ENCODE results near the gene SUMF2. TPM values are rescaled to one million over a fixed set of nuclear protein-coding genes. Genes with fewer than 3 reads are reported as not detected.
"Not testable (repeated sequence)": the region's sequence is repeated elsewhere in the genome, so short reads cannot be mapped to it uniquely, and the experiment has no call there.

Gene SUMF2
- total RNA-seq, 1 donor from 2014 or later = 206 TPM

DNA sequence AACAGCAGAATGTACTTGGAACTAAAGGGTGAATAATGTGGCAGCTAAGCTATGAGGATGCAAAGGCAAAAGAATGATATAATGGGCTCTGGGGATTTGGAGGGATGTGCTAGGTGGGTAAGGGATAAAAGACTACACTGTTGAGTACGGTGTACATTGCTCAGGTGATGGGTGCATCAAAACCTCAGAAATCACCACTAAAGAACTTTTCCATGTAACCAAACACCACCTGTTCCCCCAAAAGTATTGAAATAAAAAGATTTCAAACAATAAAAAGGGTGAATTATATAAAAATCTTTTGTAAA lies 43.8 kb downstream of the SUMF2 start:
- DNase-seq = no peak

DNA sequence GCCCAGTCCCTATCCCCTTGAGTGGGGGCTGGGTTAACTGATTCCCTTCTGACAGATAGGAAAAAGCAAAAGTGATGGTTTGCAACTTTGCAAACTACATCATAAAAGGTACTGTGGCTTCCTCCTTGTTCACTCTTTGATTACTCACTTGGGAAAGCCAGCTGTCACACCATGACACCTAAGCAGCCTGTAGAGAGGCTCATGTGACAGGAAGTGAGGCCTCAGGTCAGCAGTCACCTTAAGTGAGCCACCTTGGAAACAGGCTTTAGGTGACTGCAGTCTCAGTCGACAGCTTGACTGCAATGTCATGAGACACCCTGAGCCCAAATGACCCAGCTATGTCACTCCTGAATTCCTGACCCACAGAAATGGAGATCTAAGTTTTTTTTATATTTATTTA lies 46.5 kb downstream of the SUMF2 start:
- DNase-seq = no peak

DNA sequence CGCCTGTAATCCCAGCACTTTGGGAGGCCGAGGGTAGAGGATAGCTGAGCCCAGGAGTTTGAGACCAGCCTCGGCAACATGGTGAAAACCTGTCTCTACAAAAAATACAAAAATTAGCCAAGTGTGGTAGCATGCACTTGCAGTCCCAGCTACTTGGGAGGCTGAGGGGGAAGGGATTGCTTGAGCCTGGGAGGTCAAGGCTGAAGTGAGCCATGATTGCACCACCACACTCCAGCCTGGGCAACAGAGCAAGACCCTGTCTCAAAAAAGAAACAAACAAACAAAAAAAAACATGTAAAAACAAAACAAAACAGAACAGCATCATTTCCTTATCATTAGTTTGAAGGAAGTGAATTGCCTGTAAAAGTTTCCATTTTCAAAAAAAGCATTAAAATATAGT lies 48.2 kb downstream of the SUMF2 start:
- not testable (repeated sequence) for DNase-seq

DNA sequence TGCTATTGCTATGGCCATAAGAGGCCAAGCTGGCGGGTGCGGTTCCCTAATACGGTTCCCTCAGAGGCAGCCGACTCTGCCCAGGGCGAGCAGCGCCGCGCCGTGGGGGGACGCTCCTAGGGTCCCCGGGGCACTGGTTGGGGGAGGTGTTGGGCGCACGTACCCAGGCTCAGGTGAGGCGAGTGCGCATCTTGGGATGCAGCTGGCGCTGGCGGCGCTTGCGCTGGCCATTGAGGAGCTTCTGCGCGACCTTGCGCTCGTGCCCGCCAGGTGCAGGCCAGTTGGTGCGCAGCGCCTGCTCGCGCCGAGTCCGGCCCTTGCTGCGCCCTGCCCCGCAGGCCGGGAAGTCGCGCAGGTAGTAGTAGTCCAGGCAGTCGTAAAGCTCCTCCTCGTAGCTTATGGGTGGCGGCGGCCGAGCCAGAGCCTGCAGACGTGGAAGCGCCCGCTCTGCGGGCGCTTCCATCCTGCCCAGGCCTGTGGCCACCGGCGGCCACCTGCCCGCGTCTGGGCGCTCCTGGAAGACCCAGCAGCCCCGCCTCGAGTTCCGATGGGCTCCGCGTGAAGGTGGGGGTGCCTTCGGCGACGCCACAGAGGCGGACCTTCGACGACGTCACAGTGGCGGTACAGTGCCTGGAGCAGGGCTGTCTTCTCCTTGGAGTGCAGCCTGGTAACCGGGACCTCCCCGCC lies 51.9 kb downstream of the SUMF2 start, which contains the start of gene NUPR2:
Gene NUPR2, minus strand, starts transcription at position 566 of the 687 bp plus-strand sequence. Its CDS starts 103 bp downstream, at position 463.
- no peak for DNase-seq

DNA sequence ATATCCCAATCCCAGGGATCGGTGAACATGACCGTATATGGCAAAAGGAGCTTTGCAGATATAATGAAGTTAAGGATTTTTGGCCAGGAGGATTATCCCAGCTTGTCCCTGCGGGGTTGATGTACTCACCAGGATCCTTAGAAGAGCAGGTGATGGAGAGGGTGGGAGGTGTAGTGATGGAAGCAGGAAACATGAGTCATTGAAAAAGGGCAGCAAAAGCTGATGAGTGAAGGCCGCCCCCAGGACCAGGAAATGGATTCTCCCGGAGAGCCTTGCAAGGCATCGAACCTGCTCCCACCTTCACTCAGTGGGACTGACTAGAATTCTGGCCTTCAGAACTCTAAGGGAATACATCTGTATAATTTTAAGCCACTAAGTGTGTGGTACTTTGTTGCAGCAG lies 57.4 kb downstream of the SUMF2 start:
- DNase-seq = no peak

DNA sequence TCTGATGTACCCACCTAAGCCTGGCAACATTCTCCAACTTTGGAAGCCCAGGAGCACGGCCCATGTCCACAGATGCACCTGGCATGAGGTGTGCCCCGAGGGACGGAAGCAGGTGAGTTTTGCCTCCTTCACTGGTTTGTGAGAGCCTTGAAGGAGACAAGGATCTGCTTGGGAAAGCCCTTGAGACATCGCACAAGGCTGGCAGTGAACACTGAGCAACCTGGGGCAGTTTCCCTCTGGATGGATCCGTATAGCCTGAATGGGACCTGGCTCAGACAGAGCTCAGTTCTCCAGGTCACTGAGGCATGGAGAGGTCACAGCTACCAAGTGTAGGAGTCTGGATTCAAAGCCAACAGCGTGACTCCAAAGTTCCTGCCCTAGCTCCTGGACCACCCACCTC lies 60.9 kb downstream of the SUMF2 start:
- DNase-seq = no peak

DNA sequence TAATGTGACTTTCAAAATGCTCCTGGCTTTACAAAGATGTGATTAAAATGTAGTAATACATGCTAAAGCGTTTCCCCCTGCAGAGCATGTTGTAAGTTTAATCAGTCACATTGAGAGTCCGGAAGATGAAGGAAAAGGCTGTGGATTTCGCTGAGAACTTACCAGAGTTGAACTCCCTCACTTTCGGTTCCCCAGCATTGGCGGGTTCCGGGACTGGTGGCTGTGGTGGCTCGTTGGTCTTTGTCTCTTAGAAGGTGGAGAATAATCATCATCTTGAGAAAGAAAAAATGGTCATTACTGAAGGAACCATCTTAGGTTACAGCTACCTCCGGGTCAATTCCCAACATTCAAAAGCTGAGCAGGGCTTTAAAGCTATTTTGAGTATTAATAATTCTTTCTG lies 61.7 kb downstream of the SUMF2 start:
- no peak for DNase-seq

DNA sequence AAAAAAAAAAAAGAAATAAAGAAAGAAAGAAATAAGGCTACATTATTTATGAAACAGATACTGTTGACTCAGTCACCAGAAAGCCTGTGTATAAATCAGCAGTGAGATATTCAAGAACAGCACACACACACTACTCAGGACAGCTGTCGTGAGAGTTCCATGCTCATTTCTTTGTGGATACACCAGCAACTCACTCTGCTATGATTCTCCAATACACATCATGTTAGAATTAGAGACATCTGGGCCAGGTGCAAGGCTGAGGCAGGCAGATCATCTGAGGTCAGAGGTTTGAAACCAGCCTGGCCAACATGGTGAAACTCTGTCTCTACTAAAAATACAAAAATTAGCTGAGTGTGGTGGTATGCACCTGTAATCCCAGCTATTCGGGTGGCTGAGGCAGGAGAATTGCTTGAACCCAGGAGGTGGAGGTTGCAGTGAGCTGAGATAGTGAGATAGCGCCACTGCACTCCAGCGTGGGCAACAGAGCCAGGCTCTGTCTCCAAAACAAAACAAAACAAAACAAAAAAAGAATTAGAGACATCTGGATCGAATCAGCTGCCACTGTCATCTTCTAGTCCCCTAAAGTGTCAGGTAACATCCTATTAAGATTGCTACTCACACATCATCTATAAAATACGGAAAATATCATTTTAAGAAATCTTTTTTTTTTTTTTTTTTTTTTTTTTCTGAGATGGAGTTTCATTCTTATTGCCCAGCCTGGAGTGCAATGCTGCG lies 63.3 kb downstream of the SUMF2 start:
- no peak for DNase-seq

Other genes starting within 250 kb of the SUMF2 start
- not detected in 2 replicates for gene SEPTIN14, start 201.5 kb upstream of the SUMF2 start, total RNA-seq
- 3.4 and 4.1 TPM in 2 replicates for gene ZNF713, start 176.8 kb upstream of the SUMF2 start, total RNA-seq
- 11.8 and 17.7 TPM in 2 replicates for gene MRPS17, start 112.4 kb upstream of the SUMF2 start, total RNA-seq
- 37.3 and 43.8 TPM in 2 replicates for gene NIPSNAP2, start 99.7 kb upstream of the SUMF2 start, total RNA-seq
- 42.4 and 45.1 TPM in 2 replicates for gene PSPH, start 12.8 kb upstream of the SUMF2 start, total RNA-seq
- 201 and 240 TPM in 2 replicates for gene CCT6A, start 12.5 kb upstream of the SUMF2 start, total RNA-seq
- 0.34 and 0.60 TPM in 2 replicates for gene PHKG1, start 28.7 kb downstream of the SUMF2 start, total RNA-seq
- gene CHCHD2, start 42.2 kb downstream of the SUMF2 start, total RNA-seq = 216 and 387 TPM in 2 replicates
- gene NUPR2, start 52.1 kb downstream of the SUMF2 start, total RNA-seq = not detected in 2 replicates

Data from dermis blood vessel endothelial cell (primary cell).